ENCODE results near the gene FRG2C.

The FRG2C gene

GRCh38 chr3:75687323-75687722, 23.2 kb downstream of the FRG2C start:
- H3K27me3 ChIP-seq (ENCODE audit: low read depth), result no peaks in the 10 kb centered on the region
- in situ Hi-C loops (cut with MboI; ENCODE audit: low sequenced_read_pairs), result no loop called here
- H3K4me1 ChIP-seq, result no peaks in the 10 kb centered on the region
- DNase-seq (ENCODE audit: low spot score in 2 of 2), result no peak
- no peaks in the 10 kb centered on the region for H3K9me3 ChIP-seq
- no peak overlapping the region for H3K4me3 ChIP-seq
- H3K36me3 ChIP-seq (replicated peaks), result no peaks in the 10 kb centered on the region

GRCh38 chr3:75692061-75692460, 27.9 kb downstream of the FRG2C start:
- Histone ChIP-seq H3K27me3 (ENCODE audit: low read depth) (no peaks in the 10 kb centered on the region), H3K4me3 (no peak overlapping the region), H3K36me3 (replicated peaks) (no peaks in the 10 kb centered on the region), H3K4me1 (no peaks in the 10 kb centered on the region), H3K9me3 (no peaks in the 10 kb centered on the region)
- in situ Hi-C loops (cut with MboI; ENCODE audit: low sequenced_read_pairs), result no loop called here
- no peak for DNase-seq (ENCODE audit: low spot score in 2 of 2)
